SJCRH30 (cell line): Measurements from ENCODE around the gene PADI2. TPM values are rescaled to one million over a fixed set of nuclear protein-coding genes. Genes with fewer than 3 reads are reported as not detected.

Source experiments
- DNase-seq, 2 experiments: peaks; one replicate each; pipeline ENCODE4 v3.0.0-alpha.2; 2015 to 2020
- H3K27ac ChIP-seq: fragments of 250-450 bp; sonication (Bioruptor Pico); 2 replicates; pipeline ENCODE4 v1.5.1; 2020; ENCODE audit warnings: mild to moderate bottlenecking, moderate library complexity
- H3K27me3 ChIP-seq: fragments of 250-450 bp; sonication (Bioruptor Pico); 2 replicates; pipeline ENCODE4 v1.5.1; 2020; ENCODE audit warnings: mild to moderate bottlenecking, moderate library complexity
- H3K36me3 ChIP-seq: fragments of 250-450 bp; sonication (Bioruptor Pico); 2 replicates; pipeline ENCODE4 v1.5.1; 2020; ENCODE audit warnings: mild to moderate bottlenecking, moderate library complexity
- H3K4me1 ChIP-seq: fragments of 250-450 bp; sonication (Bioruptor Pico); 2 replicates; pipeline ENCODE4 v1.5.1; 2020; ENCODE audit warnings: mild to moderate bottlenecking, moderate library complexity
- H3K4me3 ChIP-seq: fragments of 250-450 bp; sonication (Bioruptor Pico); 2 replicates; pipeline ENCODE4 v1.5.1; 2020; ENCODE audit warnings: mild to moderate bottlenecking, moderate library complexity
- H3K9me3 ChIP-seq: fragments of 250-450 bp; sonication (Bioruptor Pico); replicated peaks from 2 replicates; pipeline ENCODE4 v1.5.1; 2020; ENCODE audit warnings: mild to moderate bottlenecking, moderate library complexity
- total RNA-seq: library from RNA; depleted of rRNA; stranded (reverse); fragments of >200 nt; shearing (Covaris generic); gene quantifications from 2 replicates; pipeline ENCODE4 v1.2.3, GENCODE V29; 2014

PADI2 gene
- total RNA-seq, 1 experiment from 2014 or later, result 4.3 TPM

- peak; percentile 94 to 95 for DNase-seq
- Histone ChIP-seq H3K4me1 (peaks cover 67% of the 10 kb centered on the region), H3K36me3 (no peaks in the 10 kb centered on the region), H3K27ac (peak overlapping the region; percentile 69), H3K4me3 (no peak overlapping the region), H3K9me3 (no peaks in the 10 kb centered on the region), H3K27me3 (no peaks in the 10 kb centered on the region)
Measured at GRCh38 chr1:17112496-17113236, 6.6 kb downstream of the PADI2 start.

DNA sequence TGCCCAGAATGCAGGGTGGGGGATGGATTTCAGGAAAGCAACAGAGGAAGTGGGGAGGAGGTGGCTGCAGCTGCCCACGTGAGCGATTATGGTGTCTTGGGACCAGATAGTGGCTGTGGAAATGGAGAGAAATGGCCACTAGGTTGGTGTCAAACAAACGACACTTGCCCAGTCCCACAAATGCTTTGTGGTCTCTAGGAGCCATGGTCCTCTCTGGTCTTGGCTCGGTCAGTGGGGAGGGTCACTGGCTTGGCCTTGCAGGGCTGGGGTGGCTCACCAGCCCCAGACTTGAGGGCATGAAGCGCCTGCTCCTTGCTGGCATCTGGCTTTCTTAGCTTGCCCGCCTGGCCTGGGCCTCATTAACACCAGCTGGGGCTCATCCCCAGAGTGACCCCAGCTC lies 7.2 kb downstream of the PADI2 start:
- Histone ChIP-seq H3K27ac (peak overlapping the region; percentile 69), H3K4me3 (no peak overlapping the region), H3K36me3 (no peaks in the 10 kb centered on the region), H3K9me3 (no peaks in the 10 kb centered on the region), H3K4me1 (peaks cover 67% of the 10 kb centered on the region), H3K27me3 (no peaks in the 10 kb centered on the region)
- DNase-seq, result peak in 1 of 2 experiments; percentile 57

DNA sequence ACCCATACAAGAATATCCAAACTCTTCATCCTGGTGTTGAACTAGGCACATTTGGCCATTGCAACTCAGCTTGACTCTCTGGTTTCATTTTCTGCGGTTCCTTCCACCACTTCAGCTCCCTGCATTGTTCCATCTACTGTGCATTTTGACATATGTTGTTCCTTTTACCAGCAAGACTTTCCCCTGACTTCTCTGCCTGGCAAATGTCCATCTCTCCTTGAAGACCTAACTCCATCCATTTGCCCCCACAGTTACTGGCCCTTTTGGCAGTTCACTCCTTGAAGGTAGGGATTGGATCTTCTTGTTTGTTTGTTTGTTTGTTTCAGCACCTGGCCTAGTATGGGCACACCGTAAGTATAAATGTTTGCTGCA lies 8.7 kb downstream of the PADI2 start:
- Histone ChIP-seq H3K4me3 (no peak overlapping the region), H3K4me1 (peaks cover 77% of the 10 kb centered on the region), H3K27me3 (no peaks in the 10 kb centered on the region), H3K36me3 (no peaks in the 10 kb centered on the region), H3K9me3 (no peaks in the 10 kb centered on the region), H3K27ac (no peak overlapping the region)
- no peak for DNase-seq

DNA sequence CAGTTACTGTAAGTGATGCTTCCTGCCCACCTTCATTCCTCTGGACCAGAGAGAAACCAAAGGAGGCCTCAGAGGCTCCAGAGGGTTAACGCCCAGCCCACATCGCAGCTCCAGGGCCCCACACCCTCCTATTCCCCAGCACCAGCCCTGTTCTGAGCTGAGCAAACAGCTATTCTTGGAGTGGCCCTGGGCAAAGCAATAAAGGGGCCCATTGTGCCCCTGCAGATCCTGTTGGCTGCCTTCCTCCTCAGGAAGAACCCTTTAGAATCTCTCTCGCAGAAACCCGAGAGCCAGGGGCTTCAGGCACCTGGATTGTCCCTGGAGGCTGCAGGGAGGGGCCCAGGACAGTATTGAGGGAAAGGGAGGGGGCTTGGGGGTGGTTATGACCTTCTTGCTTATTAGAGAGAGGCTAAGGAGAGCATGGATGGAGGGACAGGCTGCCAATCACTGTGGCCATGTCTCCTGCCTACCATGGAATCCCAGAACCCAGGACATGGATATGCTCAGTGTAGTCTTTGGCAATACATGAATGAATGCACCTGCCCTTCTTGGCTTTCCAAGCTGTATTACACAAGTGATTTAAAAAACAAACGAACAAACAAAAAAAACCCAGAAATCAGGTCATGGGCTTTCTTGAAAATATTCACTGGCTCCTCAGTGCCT lies 9.2 kb downstream of the PADI2 start:
- peaks cover 72% of the 10 kb centered on the region for H3K4me1 ChIP-seq
- H3K27me3 ChIP-seq, result no peaks in the 10 kb centered on the region
- H3K27ac ChIP-seq, result peak overlapping the region; percentile 6; the same call in 1 of the 2 replicates
- H3K36me3 ChIP-seq, result no peaks in the 10 kb centered on the region
- peak; percentile 76 to 87 for DNase-seq
- no peak overlapping the region for H3K4me3 ChIP-seq
- no peaks in the 10 kb centered on the region for H3K9me3 ChIP-seq

DNA sequence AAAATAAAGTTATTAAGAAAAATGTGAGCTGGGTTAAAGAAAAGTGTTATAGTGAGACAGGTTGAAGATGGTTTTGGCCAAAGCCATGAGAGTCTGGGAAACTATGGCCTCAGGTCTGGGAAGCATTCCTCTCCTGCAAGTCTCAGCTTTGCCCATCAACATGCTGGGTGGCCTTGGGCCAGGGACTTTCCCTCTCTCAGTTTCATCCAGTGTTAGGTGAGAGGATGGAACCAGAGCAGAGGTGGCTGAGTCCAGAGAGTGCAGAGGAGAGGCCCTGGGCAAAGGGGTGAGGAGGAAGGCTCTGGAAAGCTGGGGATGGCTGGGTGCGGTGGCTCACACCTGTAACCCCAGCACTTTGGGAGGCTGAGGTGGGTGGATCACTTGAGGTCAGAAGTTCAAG lies 10.5 kb downstream of the PADI2 start:
- H3K36me3 ChIP-seq, result no peaks in the 10 kb centered on the region
- no peaks in the 10 kb centered on the region for H3K27me3 ChIP-seq
- H3K9me3 ChIP-seq, result no peaks in the 10 kb centered on the region
- H3K4me1 ChIP-seq, result peaks cover 69% of the 10 kb centered on the region
- H3K4me3 ChIP-seq, result no peak overlapping the region
- H3K27ac ChIP-seq, result no peak overlapping the region
- DNase-seq, result no peak

- no peak for DNase-seq
- H3K27ac ChIP-seq, result no peak overlapping the region
- no peaks in the 10 kb centered on the region for H3K9me3 ChIP-seq
- peaks cover 65% of the 10 kb centered on the region for H3K4me1 ChIP-seq
- no peak overlapping the region for H3K4me3 ChIP-seq
- no peaks in the 10 kb centered on the region for H3K27me3 ChIP-seq
- H3K36me3 ChIP-seq, result no peaks in the 10 kb centered on the region
Measured at GRCh38 chr1:17108360-17108759, 10.9 kb downstream of the PADI2 start.

DNA sequence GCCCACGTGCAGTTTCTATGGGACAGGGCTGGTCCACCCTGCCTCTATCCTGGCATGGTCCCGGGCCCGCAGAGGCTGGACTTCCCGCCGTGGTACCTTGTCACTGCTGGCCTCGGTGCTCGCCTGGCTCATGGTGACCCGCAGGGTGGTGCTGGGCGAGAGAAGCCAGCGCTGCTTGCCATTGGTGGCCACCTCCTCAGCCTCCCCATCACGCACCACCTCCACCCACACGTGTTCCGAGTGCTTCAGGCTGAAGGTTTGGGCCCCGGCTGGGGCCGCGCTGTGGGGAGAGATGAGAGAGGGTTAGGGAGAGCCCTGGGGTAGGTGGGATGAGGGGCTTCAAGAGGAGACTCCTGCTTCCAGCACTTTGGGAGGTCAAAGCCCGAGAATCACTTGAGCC lies 14.5 kb downstream of the PADI2 start:
- Histone ChIP-seq H3K9me3 (no peaks in the 10 kb centered on the region), H3K36me3 (no peaks in the 10 kb centered on the region), H3K4me3 (no peak overlapping the region), H3K27me3 (no peaks in the 10 kb centered on the region), H3K27ac (no peak overlapping the region), H3K4me1 (peaks cover 46% of the 10 kb centered on the region)
- DNase-seq, result no peak

GRCh38 chr1:17102232-17102631 lies 17.0 kb downstream of the PADI2 start:
- Histone ChIP-seq H3K27ac (no peak overlapping the region), H3K4me1 (peaks cover 37% of the 10 kb centered on the region), H3K9me3 (no peaks in the 10 kb centered on the region), H3K4me3 (no peak overlapping the region), H3K27me3 (no peaks in the 10 kb centered on the region), H3K36me3 (no peaks in the 10 kb centered on the region)
- DNase-seq, result peak in 1 of 2 experiments; percentile 79

GRCh38 chr1:17101261-17101660 lies 18.0 kb downstream of the PADI2 start:
- H3K36me3 ChIP-seq, result no peaks in the 10 kb centered on the region
- H3K27me3 ChIP-seq, result no peaks in the 10 kb centered on the region
- peaks cover 30% of the 10 kb centered on the region for H3K4me1 ChIP-seq
- no peak overlapping the region for H3K4me3 ChIP-seq
- H3K27ac ChIP-seq, result no peak overlapping the region
- H3K9me3 ChIP-seq, result no peaks in the 10 kb centered on the region
- DNase-seq, result no peak

DNA sequence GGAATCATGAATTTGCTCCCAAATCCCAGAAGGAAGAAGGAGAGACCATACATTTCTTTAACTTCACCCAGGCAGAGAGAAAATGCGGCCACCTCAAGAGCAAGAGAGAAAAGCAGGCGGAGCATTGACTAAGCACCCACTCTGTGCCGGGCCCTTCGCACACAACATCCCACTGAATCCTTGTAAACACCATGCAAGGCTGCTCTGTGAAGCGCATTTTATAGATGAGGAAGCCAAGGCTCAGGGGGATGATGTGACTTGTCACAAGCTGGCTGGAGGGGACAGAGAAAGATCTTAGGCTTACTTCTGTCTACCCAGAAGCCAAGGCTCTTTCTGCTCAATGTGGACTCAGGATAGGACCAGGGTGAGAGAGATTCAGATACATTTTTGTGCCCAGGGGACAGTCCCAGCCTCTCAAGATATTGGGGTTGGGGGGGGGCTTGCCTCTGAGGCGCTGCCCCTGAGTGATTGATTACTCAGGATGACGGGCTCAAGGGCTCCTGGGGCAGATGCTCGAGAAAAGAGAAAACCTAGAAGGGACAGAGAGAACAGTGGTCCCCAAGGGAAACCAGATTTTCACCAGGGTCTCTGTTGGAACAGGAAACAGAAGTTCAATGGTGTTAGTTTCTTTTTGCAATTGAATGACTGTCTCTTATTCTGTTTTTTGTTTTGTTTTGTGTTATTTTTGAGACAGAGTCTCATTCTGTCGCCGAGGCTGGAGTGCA lies 19.5 kb downstream of the PADI2 start:
- no peaks in the 10 kb centered on the region for H3K9me3 ChIP-seq
- no peaks in the 10 kb centered on the region for H3K36me3 ChIP-seq
- H3K27ac ChIP-seq, result no peak overlapping the region
- peaks cover 26% of the 10 kb centered on the region for H3K4me1 ChIP-seq
- DNase-seq, result no peak
- H3K4me3 ChIP-seq, result no peak overlapping the region
- no peaks in the 10 kb centered on the region for H3K27me3 ChIP-seq

DNA sequence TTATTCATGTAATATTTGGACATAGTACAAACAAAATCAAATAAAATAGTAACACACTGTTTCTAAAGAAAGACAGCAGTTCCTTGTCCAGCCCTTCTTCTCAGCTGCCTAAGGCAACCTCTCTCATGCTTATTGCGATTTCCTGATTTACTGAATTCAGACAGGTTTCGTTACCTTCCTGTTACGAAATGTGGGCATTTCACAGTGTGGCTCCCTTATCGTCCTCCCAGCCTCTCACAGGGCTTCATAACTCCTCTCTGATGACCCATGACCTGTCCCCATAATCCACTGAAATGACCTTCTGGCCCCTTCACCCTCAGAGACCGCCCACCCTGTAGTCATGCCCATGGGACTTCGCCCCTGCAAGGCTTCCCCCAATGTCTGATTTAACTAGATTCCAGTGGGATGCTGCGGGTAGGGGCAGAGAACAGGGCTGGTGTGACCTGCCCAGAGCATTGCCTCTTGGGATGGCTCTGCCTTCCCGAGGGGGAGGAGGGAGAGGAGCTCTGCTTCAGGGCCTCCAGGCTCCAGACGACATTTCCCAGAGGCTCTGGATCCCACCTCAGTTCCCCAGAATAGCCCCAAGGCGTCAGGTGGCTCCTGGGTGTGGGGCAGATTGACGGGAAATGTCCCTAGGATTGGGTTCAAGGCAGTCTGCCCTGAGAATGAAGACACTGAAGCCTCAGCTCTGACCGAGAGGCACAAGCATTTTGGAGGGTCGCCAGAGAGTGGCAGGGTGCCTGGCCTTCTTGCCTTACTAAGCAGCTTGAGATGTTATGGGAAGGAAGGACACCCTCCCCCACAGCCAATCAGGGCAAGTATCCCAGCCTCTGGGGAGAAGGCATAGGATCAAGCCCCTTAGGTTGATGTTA lies 20.6 kb downstream of the PADI2 start:
- H3K27ac ChIP-seq, result no peak overlapping the region
- no peak for DNase-seq

DNA sequence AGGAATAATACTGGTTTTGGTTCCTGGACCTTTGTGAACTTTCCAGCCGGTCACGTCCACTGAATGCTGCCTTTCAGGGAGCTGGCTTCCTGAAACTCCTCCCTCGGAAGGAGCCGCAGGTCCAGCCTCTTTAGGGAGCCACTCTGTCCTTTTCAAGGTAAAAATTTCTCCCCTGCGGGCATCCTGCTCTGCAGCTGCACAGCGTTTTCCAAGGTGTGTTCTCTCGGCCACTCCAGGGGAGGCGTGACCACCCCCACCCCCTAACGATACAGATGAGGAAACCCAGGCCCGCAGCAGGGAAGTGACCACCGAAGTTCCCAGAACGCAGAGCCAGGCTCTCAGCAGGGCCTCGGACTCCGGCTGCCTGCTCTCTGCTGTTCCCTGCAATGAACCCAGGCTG lies 21.5 kb downstream of the PADI2 start:
- Histone ChIP-seq H3K4me3 (no peak overlapping the region), H3K27me3 (no peaks in the 10 kb centered on the region), H3K9me3 (no peaks in the 10 kb centered on the region), H3K27ac (no peak overlapping the region), H3K4me1 (peaks cover 31% of the 10 kb centered on the region), H3K36me3 (no peaks in the 10 kb centered on the region)
- DNase-seq, result no peak

More for the DNA sequence above, 20.6 kb downstream of the PADI2 start:
- H3K9me3 ChIP-seq, result no peaks in the 10 kb centered on the region
- H3K4me3 ChIP-seq, result no peak overlapping the region
- no peaks in the 10 kb centered on the region for H3K36me3 ChIP-seq
- peaks cover 31% of the 10 kb centered on the region for H3K4me1 ChIP-seq
- no peaks in the 10 kb centered on the region for H3K27me3 ChIP-seq

DNA sequence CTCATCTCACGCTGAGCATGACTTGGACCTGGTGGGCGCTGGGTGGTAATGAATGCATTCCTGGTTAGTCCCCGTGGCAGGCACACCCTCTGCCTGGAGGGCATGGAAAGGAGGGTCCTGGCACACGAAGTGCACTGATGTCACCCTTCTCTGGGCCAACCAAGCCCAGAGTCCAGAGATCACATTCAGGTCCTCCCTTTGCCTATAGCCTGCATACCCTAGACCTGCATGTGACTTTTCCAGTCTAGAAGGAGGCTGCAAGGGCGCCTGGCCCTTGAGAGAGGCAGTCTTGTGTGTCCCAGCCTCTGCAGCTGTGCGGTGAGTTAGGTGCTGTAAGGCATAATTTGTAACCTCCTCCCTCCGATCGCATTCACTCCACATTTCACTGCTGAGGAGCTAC lies 22.1 kb downstream of the PADI2 start:
- Histone ChIP-seq H3K27ac (no peak overlapping the region), H3K4me1 (peaks cover 25% of the 10 kb centered on the region), H3K27me3 (no peaks in the 10 kb centered on the region), H3K9me3 (no peaks in the 10 kb centered on the region), H3K4me3 (no peak overlapping the region), H3K36me3 (no peaks in the 10 kb centered on the region)
- no peak for DNase-seq

DNA sequence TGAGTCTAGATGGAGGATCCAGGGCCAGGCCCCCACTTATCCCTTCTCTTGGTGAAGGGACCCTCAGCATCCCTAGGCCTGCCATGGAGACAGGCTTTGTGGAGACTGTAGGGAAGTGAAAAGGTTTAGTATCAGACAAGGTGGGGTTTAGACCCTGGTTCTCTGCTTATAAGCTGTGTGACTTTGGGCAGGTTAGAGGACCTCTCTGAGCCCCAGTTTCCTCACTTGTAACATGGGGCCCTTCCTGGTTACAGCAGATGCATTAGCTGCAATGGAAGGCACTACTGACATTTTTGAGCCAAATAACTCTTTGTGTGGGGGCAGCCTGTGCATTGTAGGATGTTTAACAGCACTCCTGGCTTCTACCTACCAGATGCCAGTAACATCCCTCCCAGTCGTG lies 22.7 kb downstream of the PADI2 start:
- no peak overlapping the region for H3K4me3 ChIP-seq
- H3K27me3 ChIP-seq, result no peaks in the 10 kb centered on the region
- peaks cover 24% of the 10 kb centered on the region; the same call in 1 of the 2 replicates for H3K4me1 ChIP-seq
- DNase-seq, result no peak
- no peak overlapping the region for H3K27ac ChIP-seq
- H3K9me3 ChIP-seq, result no peaks in the 10 kb centered on the region
- H3K36me3 ChIP-seq, result no peaks in the 10 kb centered on the region
